Effector memory CD8-positive, alpha-beta T cell (primary cell): ENCODE results near the gene TRABD.
"Not testable (repeated sequence)": the region's sequence is repeated elsewhere in the genome, so short reads cannot be mapped to it uniquely, and the experiment has no call there.

Source experiments
- ATAC-seq: fragments of 150-1000 bp; cut with Tn5 transposase; replicated peaks from 2 replicates; pipeline ENCODE4 v1.10.0; 2021; ENCODE audit warnings: mild to moderate bottlenecking, moderate library complexity
- DNase-seq, 3 experiments: peaks; one replicate each; pipeline ENCODE4 v3.0.0; 2021
- H3K27ac Mint-ChIP-seq, 2 donors: one replicate each; pipeline ENCODE4 v1.8.0; 2022; ENCODE audit warnings: mild to moderate bottlenecking in 2 of 2, mixed read lengths in 2 of 2, moderate library complexity in 2 of 2
- H3K27me3 Mint-ChIP-seq, 2 donors: one replicate each; pipeline ENCODE4 v1.8.0; 2022; ENCODE audit warnings: mixed read lengths in 2 of 2
- H3K36me3 Mint-ChIP-seq: one replicate; pipeline ENCODE4 v1.8.0; 2022; ENCODE audit warnings: mild to moderate bottlenecking, moderate library complexity, mixed read lengths; ENCODE audit not compliant: insufficient read depth
- H3K4me1 Mint-ChIP-seq, 2 donors: one replicate each; pipeline ENCODE4 v1.8.0; 2022; ENCODE audit warnings: low read depth in 2 of 2, mixed read lengths in 2 of 2
- H3K4me3 Mint-ChIP-seq, 2 donors: one replicate each; pipeline ENCODE4 v1.8.0; 2022; ENCODE audit warnings: mild to moderate bottlenecking in 2 of 2, mixed read lengths in 2 of 2, moderate library complexity in 2 of 2
- H3K9me3 Mint-ChIP-seq, 2 donors: one replicate each; pipeline ENCODE4 v1.8.0; 2022; ENCODE audit warnings: mixed read lengths in 2 of 2
- total RNA-seq, 9 experiments: gene quantifications; one replicate each; lab custom pipeline; 2026; lab: John Stamatoyannopoulos, UW

Gene TRABD
- 82.9 to 229 (median 99.0) reads per million in 9 experiments for total RNA-seq

GRCh38 chr22:50185375-50186087 is at the start of gene TRABD:
Gene TRABD, plus strand, starts transcription at chr22:50185913. Its CDS starts 7,148 bp downstream, at chr22:50193061.
- H3K27ac Mint-ChIP-seq, result peak within 1 kb of the TSS; percentile 94 to 97
- peak; percentile 77 to 86 (median 80) for DNase-seq
- peaks cover 18% of the 10 kb centered on the region for H3K36me3 Mint-ChIP-seq
- H3K27me3 Mint-ChIP-seq, result peaks cover 0 to under 1% of the 10 kb centered on the region in 2 donors
- ATAC-seq, result peak; percentile 73
- peak within 1 kb of the TSS; percentile 92 for H3K4me3 Mint-ChIP-seq
- peaks cover 23 to 30% of the 10 kb centered on the region in 2 donors for H3K4me1 Mint-ChIP-seq
- H3K9me3 Mint-ChIP-seq, result no peaks in the 10 kb centered on the region

- Mint-ChIP-seq H3K36me3 (peaks cover 4% of the 10 kb centered on the region), H3K9me3 (no peaks in the 10 kb centered on the region), H3K27ac (no peak overlapping the region), H3K4me3 (no peak overlapping the region), H3K4me1 (no peaks in the 10 kb centered on the region), H3K27me3 (peaks cover 44 to 59% of the 10 kb centered on the region in 2 donors)
- DNase-seq (no peak), ATAC-seq (no peak)
These were observed 49.1 kb upstream of the TRABD start for GRCh38 chr22:50136581-50137015.

- not testable (repeated sequence) for H3K4me3 Mint-ChIP-seq, H3K27ac Mint-ChIP-seq, H3K36me3 Mint-ChIP-seq, ATAC-seq, H3K4me1 Mint-ChIP-seq, DNase-seq, H3K9me3 Mint-ChIP-seq
- peaks cover 46 to 59% of the 10 kb centered on the region in 2 donors for H3K27me3 Mint-ChIP-seq
These were observed 48.4 kb upstream of the TRABD start for GRCh38 chr22:50137277-50137676.

GRCh38 chr22:50138041-50138440 is 47.7 kb upstream of the TRABD start:
- H3K27me3 Mint-ChIP-seq, result peaks cover 45 to 62% of the 10 kb centered on the region in 2 donors
- H3K9me3 Mint-ChIP-seq, result no peaks in the 10 kb centered on the region
- H3K4me1 Mint-ChIP-seq, result no peaks in the 10 kb centered on the region
- H3K27ac Mint-ChIP-seq, result no peak overlapping the region
- peaks cover 4% of the 10 kb centered on the region for H3K36me3 Mint-ChIP-seq
- no peak for DNase-seq
- ATAC-seq, result no peak
- H3K4me3 Mint-ChIP-seq, result no peak overlapping the region

- DNase-seq (no peak), ATAC-seq (no peak)
- peaks cover 43 to 67% of the 10 kb centered on the region in 2 donors for H3K27me3 Mint-ChIP-seq
- no peak overlapping the region for H3K4me3 Mint-ChIP-seq
- no peak overlapping the region for H3K27ac Mint-ChIP-seq
- H3K9me3 Mint-ChIP-seq, result no peaks in the 10 kb centered on the region
- peaks cover 4% of the 10 kb centered on the region for H3K36me3 Mint-ChIP-seq
- H3K4me1 Mint-ChIP-seq, result no peaks in the 10 kb centered on the region
These were observed 46.7 kb upstream of the TRABD start for GRCh38 chr22:50138988-50139387.

GRCh38 chr22:50139843-50140415 is 45.8 kb upstream of the TRABD start:
- Mint-ChIP-seq H3K27ac (no peak overlapping the region), H3K36me3 (peaks cover 3% of the 10 kb centered on the region), H3K4me3 (no peak overlapping the region), H3K27me3 (peaks cover 35 to 65% of the 10 kb centered on the region in 2 donors), H3K4me1 (no peaks in the 10 kb centered on the region), H3K9me3 (no peaks in the 10 kb centered on the region)
- ATAC-seq (no peak), DNase-seq (no peak)

- ATAC-seq (no peak), DNase-seq (no peak)
- H3K36me3 Mint-ChIP-seq, result no peaks in the 10 kb centered on the region
- H3K27me3 Mint-ChIP-seq, result peaks cover 39 to 71% of the 10 kb centered on the region in 2 donors
- H3K27ac Mint-ChIP-seq, result no peak overlapping the region
- H3K9me3 Mint-ChIP-seq, result no peaks in the 10 kb centered on the region
- H3K4me1 Mint-ChIP-seq, result no peaks in the 10 kb centered on the region
- no peak overlapping the region for H3K4me3 Mint-ChIP-seq
These were observed 45.1 kb upstream of the TRABD start for GRCh38 chr22:50140615-50141014.

GRCh38 chr22:50141462-50141861 is 44.3 kb upstream of the TRABD start:
- Mint-ChIP-seq H3K9me3 (no peaks in the 10 kb centered on the region), H3K36me3 (no peaks in the 10 kb centered on the region), H3K27ac (no peak overlapping the region), H3K27me3 (peaks cover 36 to 73% of the 10 kb centered on the region in 2 donors), H3K4me1 (no peaks in the 10 kb centered on the region), H3K4me3 (no peak overlapping the region)
- ATAC-seq (no peak), DNase-seq (no peak)

GRCh38 chr22:50141891-50142363 is 43.8 kb upstream of the TRABD start:
- no peak for DNase-seq
- H3K4me1 Mint-ChIP-seq, result no peaks in the 10 kb centered on the region
- no peaks in the 10 kb centered on the region for H3K36me3 Mint-ChIP-seq
- H3K9me3 Mint-ChIP-seq, result no peaks in the 10 kb centered on the region
- H3K27ac Mint-ChIP-seq, result no peak overlapping the region
- peaks cover 33 to 73% of the 10 kb centered on the region in 2 donors for H3K27me3 Mint-ChIP-seq
- H3K4me3 Mint-ChIP-seq, result no peak overlapping the region
- ATAC-seq, result no peak

- H3K27ac Mint-ChIP-seq, result no peak overlapping the region
- H3K9me3 Mint-ChIP-seq, result no peaks in the 10 kb centered on the region
- H3K27me3 Mint-ChIP-seq, result peaks cover 28 to 66% of the 10 kb centered on the region in 2 donors
- H3K36me3 Mint-ChIP-seq, result no peaks in the 10 kb centered on the region
- DNase-seq (no peak), ATAC-seq (no peak)
- H3K4me3 Mint-ChIP-seq, result no peak overlapping the region
- H3K4me1 Mint-ChIP-seq, result no peaks in the 10 kb centered on the region
These were observed 42.6 kb upstream of the TRABD start for GRCh38 chr22:50143096-50143495.

- no peaks in the 10 kb centered on the region for H3K36me3 Mint-ChIP-seq
- no peaks in the 10 kb centered on the region for H3K4me1 Mint-ChIP-seq
These were observed 41.6 kb upstream of the TRABD start for GRCh38 chr22:50144005-50144614.

GRCh38 chr22:50145721-50146438 is 39.8 kb upstream of the TRABD start:
- H3K9me3 Mint-ChIP-seq, result no peaks in the 10 kb centered on the region
- H3K4me1 Mint-ChIP-seq, result peaks cover 3% of the 10 kb centered on the region in 2 donors
- H3K36me3 Mint-ChIP-seq, result no peaks in the 10 kb centered on the region

More at GRCh38 chr22:50144005-50144614, 41.6 kb upstream of the TRABD start:
- DNase-seq, result no peak
- Mint-ChIP-seq H3K27me3 (peaks cover 28 to 64% of the 10 kb centered on the region in 2 donors), H3K9me3 (no peaks in the 10 kb centered on the region), H3K4me3 (no peak overlapping the region), H3K27ac (no peak overlapping the region)
- ATAC-seq, result no peak

More at GRCh38 chr22:50145721-50146438, 39.8 kb upstream of the TRABD start:
- Mint-ChIP-seq H3K27ac (peak overlapping the region in 1 of 2 donors; percentile 53), H3K27me3 (peaks cover 23 to 61% of the 10 kb centered on the region in 2 donors), H3K4me3 (no peak overlapping the region)
- ATAC-seq, result no peak
- no peak for DNase-seq
